Subcutaneous adipose tissue (tissue), 4 donors: ENCODE data around the gene MRPL11. TPM values are rescaled to one million over a fixed set of nuclear protein-coding genes. Genes with fewer than 3 reads are reported as not detected.

Source experiments
- CTCF ChIP-seq: fragments of 450-650 bp; IDR thresholded peaks from one replicate; pipeline ENCODE4 v1.5.1; 2016; ENCODE audit warnings: low read depth, mild to moderate bottlenecking, control low read depth, antibody characterized with exemption, moderate library complexity
- total RNA-seq, 4 donors: library from RNA; depleted of rRNA; stranded (reverse); fragments of >200 nt; gene quantifications; one replicate each; pipeline ENCODE4 v1.1.0, GENCODE V29; 2016

MRPL11 gene
- total RNA-seq, 4 donors from 2014 or later: 26.7 to 41.8 (median 39.6) TPM

DNA sequence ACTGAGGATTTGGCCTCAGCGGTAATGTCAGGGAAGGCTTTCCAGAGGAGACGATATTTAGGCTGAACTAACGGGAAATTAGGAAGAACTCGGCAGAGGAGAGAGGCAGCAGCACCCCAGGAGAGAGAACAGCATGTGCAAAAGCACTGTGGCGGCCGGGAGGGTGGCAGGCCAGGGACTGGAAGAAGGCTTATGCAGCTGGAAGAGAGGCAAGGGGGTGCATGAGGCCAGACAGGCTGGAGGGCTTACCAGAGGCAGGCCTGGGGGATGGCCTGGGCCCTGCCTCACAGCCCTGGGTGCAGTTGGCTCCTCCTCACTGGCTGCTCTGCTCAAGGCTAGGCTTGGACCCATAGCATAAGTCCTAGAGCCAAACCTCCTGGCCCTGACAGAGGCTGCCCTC lies 25.5 kb downstream of the MRPL11 start:
- TF ChIP-seq CTCF: no peak

DNA sequence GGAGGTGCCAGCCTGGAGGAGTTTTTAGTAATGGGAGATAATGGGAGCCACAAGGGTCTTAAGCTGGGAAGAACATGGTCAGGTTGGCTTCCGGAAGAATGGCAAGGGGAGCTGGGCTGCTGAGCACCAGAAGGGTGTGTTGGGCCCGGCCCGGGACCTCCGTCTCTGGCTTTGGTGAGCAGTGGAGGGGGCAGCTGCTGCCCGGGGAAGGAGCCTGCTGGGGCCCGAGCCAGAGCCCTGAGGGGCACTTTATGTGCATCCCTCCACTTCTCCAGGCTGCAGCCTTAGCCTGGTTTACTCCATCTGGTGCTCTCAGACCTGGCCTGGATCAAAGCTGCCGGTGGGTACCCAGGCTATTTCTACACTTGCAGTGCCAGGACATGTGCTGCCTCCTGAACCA lies 26.5 kb downstream of the MRPL11 start:
- no peak for TF ChIP-seq CTCF

- no peak for TF ChIP-seq CTCF
Measured at GRCh38 chr11:66411323-66411722, 27.3 kb downstream of the MRPL11 start.

DNA sequence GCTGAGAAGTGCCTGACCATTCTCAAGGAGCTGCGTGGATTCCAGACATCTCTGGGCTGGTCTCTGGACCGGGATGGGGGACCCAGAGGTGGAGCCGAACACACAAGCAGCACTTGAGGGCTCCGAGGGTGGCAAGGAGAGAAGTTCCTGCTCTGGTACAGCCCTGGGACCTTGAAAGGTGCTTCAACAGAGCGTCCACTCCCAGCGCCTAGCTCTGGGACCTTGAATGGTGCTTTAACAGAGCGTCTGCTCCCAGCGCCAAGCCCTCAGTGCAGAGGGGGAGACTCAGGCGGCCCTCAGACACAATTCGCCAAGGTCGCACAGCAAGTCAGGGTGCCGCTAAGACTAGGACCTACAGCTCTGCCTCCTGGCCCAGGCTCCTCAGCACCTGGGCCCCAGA lies 28.5 kb downstream of the MRPL11 start:
- no peak for TF ChIP-seq CTCF

GRCh38 chr11:66409226-66409625 lies 29.4 kb downstream of the MRPL11 start:
- no peak for TF ChIP-seq CTCF

DNA sequence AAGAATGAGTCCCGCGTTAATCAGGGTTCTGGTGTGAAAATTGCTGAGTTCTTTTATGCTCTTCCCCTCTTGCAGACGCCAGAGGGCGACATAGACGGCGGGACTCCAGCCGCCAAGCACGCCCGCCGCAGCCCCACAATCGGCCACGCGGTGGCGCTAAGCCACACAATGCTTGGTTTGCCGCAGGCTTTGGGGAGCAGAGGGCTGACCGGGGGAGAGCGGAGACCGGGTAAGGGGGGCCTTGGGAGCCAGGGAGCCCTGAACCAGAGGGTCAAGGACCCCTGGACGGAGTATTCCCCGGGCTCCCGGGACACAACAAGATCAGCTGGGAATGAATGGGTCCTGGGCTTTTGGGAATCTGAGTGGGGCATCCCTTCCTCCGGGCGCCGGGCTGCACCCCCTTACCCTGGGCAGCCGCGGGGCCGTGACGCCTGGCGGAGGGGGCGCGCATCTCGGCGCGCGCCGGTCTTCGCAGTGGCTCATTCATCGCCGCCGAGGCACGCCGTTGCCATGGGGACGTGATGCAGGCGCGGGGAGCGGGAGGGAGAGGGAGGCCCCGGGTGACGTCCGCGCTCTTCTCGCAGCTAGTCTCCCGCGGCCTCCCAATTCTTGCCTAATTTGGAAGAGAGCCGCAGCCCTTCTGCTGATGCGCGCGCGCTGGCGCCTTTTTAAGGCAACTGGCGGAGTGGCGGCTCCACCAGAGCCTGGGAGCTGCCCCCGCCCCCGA lies 30.0 kb downstream of the MRPL11 start:
- TF ChIP-seq CTCF: no peak

DNA sequence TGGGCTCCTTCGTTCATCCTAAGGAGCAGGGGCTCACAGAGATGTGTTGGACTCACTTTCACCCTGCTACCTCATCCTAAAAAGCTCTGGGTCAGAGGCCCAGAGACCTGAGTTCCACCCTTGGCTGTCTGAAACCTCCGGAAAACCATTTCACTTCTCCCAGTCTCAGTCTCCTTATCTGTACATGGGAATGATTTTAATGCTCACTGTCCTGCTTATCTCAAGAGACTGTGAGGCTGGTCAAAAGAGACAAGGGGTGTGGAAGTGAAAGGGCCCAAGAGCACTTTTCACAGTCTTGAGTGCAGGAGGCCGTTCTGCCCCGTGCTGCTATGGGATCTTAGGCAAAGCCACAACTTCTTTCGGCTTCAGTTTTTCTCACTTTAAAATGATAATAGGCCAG lies 31.0 kb downstream of the MRPL11 start:
- TF ChIP-seq CTCF: no peak
